Adipocyte (in vitro differentiated cells): ENCODE results near the gene MYLK3.

Experiments used
- DNase-seq: peaks from one replicate; pipeline ENCODE4 v3.0.0-alpha.2; 2015; ENCODE audit warnings: low read depth
- H3K27me3 ChIP-seq: replicated peaks from 2 replicates; pipeline ENCODE4 v1.7.0; 2013; ENCODE audit warnings: mild to moderate bottlenecking, low read length, moderate library complexity; ENCODE audit not compliant: control insufficient read depth, insufficient read depth
- H3K36me3 ChIP-seq: 2 replicates; pipeline ENCODE4 v1.7.0; 2013; ENCODE audit warnings: low read length, mild to moderate bottlenecking, moderate library complexity; ENCODE audit not compliant: control insufficient read depth, insufficient read depth, severe bottlenecking
- H3K4me1 ChIP-seq: 2 replicates; pipeline ENCODE4 v1.7.0; 2013; ENCODE audit warnings: mild to moderate bottlenecking, low read length, moderate library complexity; ENCODE audit not compliant: control insufficient read depth, insufficient read depth
- H3K4me3 ChIP-seq: 2 replicates; pipeline ENCODE4 v1.7.0; 2013; ENCODE audit warnings: mild to moderate bottlenecking, low read length, moderate library complexity
- H3K9ac ChIP-seq: 2 replicates; pipeline ENCODE4 v1.7.0; 2013; ENCODE audit warnings: mild to moderate bottlenecking, low read length, moderate library complexity
- H3K9me3 ChIP-seq: 2 replicates; pipeline ENCODE4 v1.7.0; 2013; ENCODE audit warnings: mild to moderate bottlenecking, low read length, moderate library complexity; ENCODE audit not compliant: control insufficient read depth

MYLK3 gene

GRCh38 chr16:46719528-46719927, 28.6 kb downstream of the MYLK3 start:
- no peak for DNase-seq
- Histone ChIP-seq H3K4me3 (no peak overlapping the region), H3K9me3 (no peaks in the 10 kb centered on the region), H3K4me1 (no peaks in the 10 kb centered on the region), H3K36me3 (no peaks in the 10 kb centered on the region), H3K27me3 (peaks cover 2% of the 10 kb centered on the region), H3K9ac (no peak overlapping the region)

GRCh38 chr16:46718214-46718613, 29.9 kb downstream of the MYLK3 start:
- Histone ChIP-seq H3K4me1 (no peaks in the 10 kb centered on the region), H3K36me3 (no peaks in the 10 kb centered on the region), H3K9ac (no peak overlapping the region), H3K4me3 (no peak overlapping the region), H3K9me3 (no peaks in the 10 kb centered on the region), H3K27me3 (peaks cover 2% of the 10 kb centered on the region)
- DNase-seq, result no peak

- no peak for DNase-seq
- Histone ChIP-seq H3K4me1 (no peaks in the 10 kb centered on the region), H3K9me3 (no peaks in the 10 kb centered on the region), H3K4me3 (no peak overlapping the region), H3K9ac (no peak overlapping the region), H3K36me3 (no peaks in the 10 kb centered on the region), H3K27me3 (peaks cover 2% of the 10 kb centered on the region)
These were observed 30.5 kb downstream of the MYLK3 start for GRCh38 chr16:46717692-46718091.

GRCh38 chr16:46715769-46716305, 32.3 kb downstream of the MYLK3 start:
- Histone ChIP-seq H3K4me3 (no peak overlapping the region), H3K36me3 (no peaks in the 10 kb centered on the region), H3K27me3 (peaks cover 2% of the 10 kb centered on the region), H3K4me1 (no peaks in the 10 kb centered on the region), H3K9ac (no peak overlapping the region), H3K9me3 (no peaks in the 10 kb centered on the region)
- DNase-seq, result no peak

GRCh38 chr16:46714797-46715591, 33.1 kb downstream of the MYLK3 start:
- H3K36me3 ChIP-seq, result no peaks in the 10 kb centered on the region
- DNase-seq, result no peak
- H3K4me1 ChIP-seq, result no peaks in the 10 kb centered on the region
- peaks cover 2% of the 10 kb centered on the region for H3K27me3 ChIP-seq
- no peak overlapping the region for H3K4me3 ChIP-seq
- no peak overlapping the region for H3K9ac ChIP-seq
- H3K9me3 ChIP-seq, result no peaks in the 10 kb centered on the region

- Histone ChIP-seq H3K4me3 (no peak overlapping the region), H3K9me3 (no peaks in the 10 kb centered on the region), H3K36me3 (no peaks in the 10 kb centered on the region), H3K9ac (no peak overlapping the region), H3K27me3 (peaks cover 2% of the 10 kb centered on the region), H3K4me1 (no peaks in the 10 kb centered on the region)
- DNase-seq, result no peak
These were observed 34.5 kb downstream of the MYLK3 start for GRCh38 chr16:46713634-46714033.

GRCh38 chr16:46712911-46713310, 35.2 kb downstream of the MYLK3 start:
- no peaks in the 10 kb centered on the region for H3K4me1 ChIP-seq
- no peak overlapping the region for H3K4me3 ChIP-seq
- H3K36me3 ChIP-seq, result no peaks in the 10 kb centered on the region
- H3K9me3 ChIP-seq, result no peaks in the 10 kb centered on the region
- no peak for DNase-seq
- no peak overlapping the region for H3K9ac ChIP-seq
- H3K27me3 ChIP-seq, result peaks cover 2% of the 10 kb centered on the region

GRCh38 chr16:46711106-46712058, 36.8 kb downstream of the MYLK3 start:
- no peak for DNase-seq
- no peaks in the 10 kb centered on the region for H3K4me1 ChIP-seq
- no peaks in the 10 kb centered on the region for H3K36me3 ChIP-seq
- no peaks in the 10 kb centered on the region for H3K9me3 ChIP-seq
- no peak overlapping the region for H3K4me3 ChIP-seq
- H3K9ac ChIP-seq, result no peak overlapping the region
- H3K27me3 ChIP-seq, result peaks cover 2% of the 10 kb centered on the region

GRCh38 chr16:46709469-46710005, 38.6 kb downstream of the MYLK3 start:
- Histone ChIP-seq H3K27me3 (no peaks in the 10 kb centered on the region), H3K9ac (no peak overlapping the region), H3K9me3 (no peaks in the 10 kb centered on the region), H3K4me3 (no peak overlapping the region), H3K36me3 (no peaks in the 10 kb centered on the region), H3K4me1 (no peaks in the 10 kb centered on the region)
- no peak for DNase-seq

GRCh38 chr16:46706642-46707041, 41.5 kb downstream of the MYLK3 start:
- Histone ChIP-seq H3K27me3 (no peaks in the 10 kb centered on the region), H3K36me3 (no peaks in the 10 kb centered on the region), H3K9ac (no peak overlapping the region), H3K9me3 (no peaks in the 10 kb centered on the region), H3K4me1 (no peaks in the 10 kb centered on the region), H3K4me3 (no peak overlapping the region)
- no peak for DNase-seq

GRCh38 chr16:46702030-46702429, 46.1 kb downstream of the MYLK3 start:
- no peaks in the 10 kb centered on the region for H3K4me1 ChIP-seq
- DNase-seq, result no peak
- H3K36me3 ChIP-seq, result no peaks in the 10 kb centered on the region
- no peak overlapping the region for H3K4me3 ChIP-seq
- no peaks in the 10 kb centered on the region for H3K27me3 ChIP-seq
- H3K9ac ChIP-seq, result no peak overlapping the region
- H3K9me3 ChIP-seq, result no peaks in the 10 kb centered on the region
